ELF-1 (cell line): ENCODE data around the gene PPP3CA.

Experiments
- DNase-seq: peaks from one replicate; pipeline ENCODE4 v3.0.0-alpha.2; 2016; ENCODE audit warnings: low read depth, low spot score

The PPP3CA gene

DNA sequence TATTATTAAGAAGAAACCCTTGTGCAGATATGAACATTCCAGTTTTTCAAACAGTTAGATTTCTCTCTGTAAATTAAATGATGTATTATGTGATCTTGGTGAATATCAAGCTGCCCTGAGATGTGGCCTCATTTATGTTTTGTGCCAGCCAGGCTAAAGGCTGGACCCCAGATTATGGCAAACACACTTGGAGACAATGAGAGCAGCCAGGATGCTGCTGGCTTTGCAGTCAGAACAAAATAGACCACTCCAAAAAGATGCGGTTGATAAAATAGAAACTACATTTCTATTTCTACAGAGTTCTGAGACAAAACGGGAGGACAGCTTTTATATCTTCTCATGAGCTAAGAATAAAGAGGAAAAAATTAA lies 296.5 kb downstream of the PPP3CA start:
- DNase-seq = no peak

DNA sequence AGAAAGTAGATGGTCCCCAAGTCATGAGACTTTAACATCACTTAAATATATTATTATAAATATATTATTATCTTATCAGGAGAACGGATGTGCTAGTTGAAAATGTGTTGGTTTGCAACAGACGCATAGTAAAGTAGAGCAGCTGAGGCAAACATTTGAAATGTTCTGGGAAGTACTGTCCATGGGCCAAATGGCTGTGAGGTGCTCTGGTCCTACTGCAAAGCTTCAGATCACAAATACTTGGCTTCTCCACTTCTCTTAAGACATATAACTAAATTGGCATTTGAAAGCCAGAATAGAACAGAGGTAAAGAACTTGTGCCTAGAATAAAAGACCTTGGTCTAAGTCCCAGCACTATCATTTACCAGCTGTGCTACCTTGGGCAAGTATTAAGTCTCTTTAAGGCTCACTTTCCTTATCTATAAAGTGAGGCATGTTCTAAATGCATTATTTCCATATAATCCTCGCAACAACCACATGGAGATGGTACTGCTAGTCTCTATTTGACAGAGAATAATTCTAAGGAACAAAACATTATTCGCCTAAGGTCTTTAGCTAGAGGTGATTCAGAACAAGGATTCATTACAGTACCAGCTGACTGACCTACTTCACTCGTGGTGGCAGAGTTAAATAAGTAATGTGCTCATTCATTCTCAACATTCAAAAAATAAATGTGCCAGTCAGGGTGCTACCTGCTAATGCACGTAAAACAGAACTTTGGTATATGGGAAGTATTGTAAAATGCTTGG lies 297.1 kb downstream of the PPP3CA start:
- no peak for DNase-seq

DNA sequence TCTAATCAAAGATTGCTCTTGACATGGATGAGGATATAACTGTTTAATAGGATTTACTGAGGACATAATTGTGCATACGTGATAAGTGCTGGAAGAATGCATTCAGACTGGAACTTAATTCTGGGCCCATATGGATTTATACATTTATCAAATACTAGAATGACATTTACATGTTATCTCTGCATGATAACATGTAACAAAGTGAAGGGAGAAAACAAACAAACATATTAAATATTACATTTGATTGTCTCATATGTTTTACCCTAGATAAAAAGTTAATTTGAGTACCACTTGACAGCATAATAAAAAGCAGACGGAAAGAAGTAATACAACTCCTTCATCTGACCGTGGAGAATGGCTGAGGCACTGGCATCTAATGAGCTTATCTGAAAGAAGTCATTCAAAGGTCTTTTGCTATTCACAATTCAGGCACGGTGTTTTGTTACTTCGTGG lies 297.8 kb downstream of the PPP3CA start:
- no peak for DNase-seq

DNA sequence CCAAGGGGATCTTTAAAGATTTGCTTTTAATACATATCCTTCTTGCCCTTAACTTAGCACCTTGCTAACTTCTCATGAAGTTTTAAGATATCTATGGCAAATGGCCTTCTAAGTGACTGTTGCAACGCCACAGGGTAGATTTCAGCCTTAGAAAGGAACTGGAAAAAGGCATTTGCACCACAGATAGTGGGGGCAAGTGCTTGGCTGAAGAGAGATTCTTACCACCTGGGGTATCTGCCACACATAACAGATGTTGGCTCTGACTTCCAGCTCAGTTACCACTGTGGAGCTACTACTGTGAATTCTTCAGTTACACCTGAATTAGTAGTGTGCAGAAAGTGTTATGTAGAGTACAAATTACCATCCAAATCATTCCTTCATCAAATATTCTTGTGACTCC lies 302.6 kb downstream of the PPP3CA start:
- no peak for DNase-seq

DNA sequence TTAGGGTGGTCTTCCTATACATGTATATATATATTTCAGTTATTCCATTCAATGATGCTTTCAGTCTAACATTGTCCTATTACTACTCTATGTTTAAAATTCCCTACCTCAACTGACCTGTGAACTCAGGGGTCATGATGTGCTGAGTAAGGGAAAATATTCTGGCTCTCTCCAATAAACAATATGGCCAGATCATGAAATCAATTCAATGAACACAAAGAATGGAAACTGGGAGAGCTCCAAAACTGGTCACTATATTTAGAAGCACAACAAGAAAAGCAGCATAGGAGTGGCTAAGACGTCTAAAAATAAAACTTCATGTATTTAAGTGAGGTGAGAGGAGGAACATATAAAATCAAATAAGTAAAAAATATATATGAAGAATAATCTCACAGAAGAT lies 304.5 kb downstream of the PPP3CA start:
- DNase-seq = no peak

DNA sequence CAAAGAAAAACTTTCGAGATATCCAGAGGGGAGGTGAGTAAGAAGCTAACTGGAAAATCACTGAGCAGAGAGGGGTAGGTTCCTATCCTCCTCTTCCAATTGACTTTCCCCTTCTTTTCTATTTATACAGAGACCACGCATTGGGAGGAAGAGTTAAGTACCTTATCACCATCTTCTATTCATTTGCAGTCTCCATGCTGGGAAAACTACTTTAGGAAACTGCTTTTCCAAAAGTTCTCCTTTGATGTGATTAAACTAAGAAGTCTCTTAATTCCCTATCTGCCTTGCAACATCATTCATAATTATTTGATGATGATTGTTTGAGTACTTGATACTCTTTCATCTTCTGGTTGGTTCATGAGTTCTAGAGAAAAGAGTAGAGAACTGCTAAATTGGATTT lies 306.6 kb downstream of the PPP3CA start:
- DNase-seq = no peak

DNA sequence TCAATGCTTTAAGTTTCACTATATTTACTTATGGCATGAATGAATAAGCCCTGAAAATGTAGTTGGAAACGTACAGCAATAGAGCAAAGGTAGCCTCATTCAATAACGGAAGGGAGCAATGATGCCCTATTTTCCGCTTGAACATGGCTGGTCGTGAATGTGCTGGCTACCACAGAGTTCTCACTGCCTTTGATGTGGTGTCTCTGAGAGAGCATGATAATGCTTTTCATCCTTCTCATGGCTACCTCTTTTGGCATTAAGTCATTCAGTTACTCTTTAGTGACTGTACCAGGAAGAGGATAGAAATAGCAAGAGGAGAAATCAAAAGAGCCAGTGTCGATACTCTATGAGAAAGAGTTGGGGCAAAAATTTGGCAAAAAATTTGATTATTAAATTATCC lies 308.0 kb downstream of the PPP3CA start:
- DNase-seq = no peak

DNA sequence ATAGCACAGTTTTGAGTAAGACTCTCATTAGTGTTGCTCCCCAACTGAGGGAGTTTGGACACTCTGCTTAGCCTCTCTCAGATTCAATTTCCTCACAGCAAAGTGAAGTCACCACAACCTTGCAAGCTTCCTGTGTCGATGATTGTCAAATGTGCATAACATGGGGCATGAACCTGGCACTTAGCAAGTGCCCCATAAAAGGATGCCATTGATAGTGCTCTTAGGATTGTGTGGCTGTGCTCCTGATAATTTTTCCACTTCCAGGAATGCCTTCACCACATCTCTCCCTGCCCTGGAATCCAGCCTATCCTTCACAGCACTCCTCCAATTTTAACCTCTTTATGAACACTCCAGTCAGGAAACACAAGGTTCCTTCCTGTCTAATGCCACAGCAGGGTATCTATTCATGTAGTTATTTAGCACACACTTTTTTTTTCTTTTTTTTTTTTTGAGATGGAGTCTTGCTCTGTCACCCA lies 309.4 kb downstream of the PPP3CA start:
- no peak for DNase-seq

DNA sequence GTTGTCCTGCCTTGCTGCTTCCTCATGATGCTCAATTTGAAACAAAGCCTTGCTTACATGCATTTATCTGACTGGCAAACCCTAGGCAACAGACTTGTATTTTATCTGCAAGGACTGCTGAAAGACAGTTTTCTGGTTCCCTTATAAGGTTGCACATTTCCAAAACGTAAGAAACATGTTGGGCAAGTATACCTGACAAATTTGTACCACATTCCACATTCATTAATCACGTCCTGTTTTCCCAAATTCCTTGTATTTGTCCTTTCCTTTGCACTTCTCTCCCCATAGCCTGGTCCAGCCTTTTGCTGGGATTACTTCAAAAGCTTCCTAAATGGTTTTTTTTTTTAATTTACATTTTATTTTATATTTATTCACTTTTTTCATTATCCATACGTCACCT lies 310.1 kb downstream of the PPP3CA start:
- no peak for DNase-seq

DNA sequence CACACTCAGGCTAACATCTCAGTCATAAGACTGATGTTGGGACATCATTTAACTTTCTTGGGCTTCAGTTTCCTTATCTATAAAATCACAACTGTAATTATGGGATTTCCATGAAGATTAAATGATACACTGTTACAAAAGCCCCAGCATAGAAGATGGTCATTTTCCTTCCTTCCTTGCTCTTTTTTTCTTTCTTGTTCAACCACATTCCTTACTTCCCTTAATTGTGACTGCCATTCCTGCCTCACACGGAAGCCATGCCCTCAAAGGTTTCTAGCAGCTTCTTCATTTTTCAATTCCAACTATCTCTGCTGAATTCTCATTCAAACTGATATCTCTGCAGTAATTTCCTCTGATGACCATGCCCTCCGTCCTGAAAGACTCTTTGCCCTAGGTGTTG lies 311.8 kb downstream of the PPP3CA start:
- DNase-seq = peak; percentile 12

DNA sequence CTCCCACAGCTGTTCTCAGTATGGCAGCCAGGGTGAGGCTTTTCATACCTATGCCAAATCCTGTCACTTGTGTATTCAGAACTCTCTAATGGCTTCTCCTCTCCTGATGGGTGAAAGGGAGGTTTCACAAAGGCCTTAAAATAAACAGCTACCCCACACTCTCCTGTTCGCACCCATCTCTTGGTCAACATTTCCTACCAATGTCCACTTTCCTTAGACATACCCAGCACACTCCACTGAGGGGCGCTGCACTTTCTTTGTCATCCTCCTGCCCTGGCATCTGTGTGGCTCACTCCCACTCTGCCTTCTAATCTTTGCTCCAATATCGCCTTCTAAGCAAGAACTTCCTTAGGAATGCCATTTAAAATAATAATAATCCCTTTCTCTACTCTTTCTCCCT lies 313.3 kb downstream of the PPP3CA start:
- DNase-seq = peak; percentile 11

DNA sequence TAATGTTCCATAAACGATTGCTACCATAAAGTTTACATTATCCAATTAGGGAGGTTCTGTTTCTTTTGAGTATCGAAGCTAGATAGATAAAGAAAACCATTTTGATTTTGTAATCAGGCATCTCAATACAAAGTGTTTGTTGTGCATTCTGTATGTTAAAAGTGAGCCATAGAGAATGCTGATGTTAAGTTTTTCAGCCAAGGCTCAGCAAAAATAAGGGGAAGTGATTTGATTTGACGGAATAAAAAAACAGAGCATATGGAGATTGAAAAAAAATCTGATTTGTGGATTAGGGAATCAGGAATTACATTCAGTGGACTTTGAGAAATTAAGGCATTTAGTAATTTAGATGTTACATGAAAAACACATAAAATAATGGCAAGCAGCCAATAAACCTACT lies 314.8 kb downstream of the PPP3CA start:
- no peak for DNase-seq

DNA sequence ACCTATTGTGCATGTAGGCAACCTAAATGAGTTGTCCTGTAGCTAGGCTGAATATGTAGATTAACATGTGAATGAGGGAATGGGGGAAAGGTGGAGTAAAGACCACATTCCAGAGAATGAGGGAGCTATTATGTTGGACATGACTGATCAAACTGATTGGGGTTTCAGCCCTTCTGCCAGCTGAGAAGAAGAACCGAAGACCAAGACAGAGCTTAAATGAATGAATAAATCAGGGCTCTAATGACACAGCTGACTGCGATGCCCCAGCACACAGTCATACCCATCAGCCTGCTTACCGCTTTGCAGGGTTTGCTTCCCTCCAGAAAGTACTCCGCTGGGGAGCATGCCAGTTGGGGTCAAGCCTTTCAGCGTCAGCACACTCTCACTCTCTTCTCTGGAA lies 315.4 kb downstream of the PPP3CA start:
- peak; percentile 66 for DNase-seq

DNA sequence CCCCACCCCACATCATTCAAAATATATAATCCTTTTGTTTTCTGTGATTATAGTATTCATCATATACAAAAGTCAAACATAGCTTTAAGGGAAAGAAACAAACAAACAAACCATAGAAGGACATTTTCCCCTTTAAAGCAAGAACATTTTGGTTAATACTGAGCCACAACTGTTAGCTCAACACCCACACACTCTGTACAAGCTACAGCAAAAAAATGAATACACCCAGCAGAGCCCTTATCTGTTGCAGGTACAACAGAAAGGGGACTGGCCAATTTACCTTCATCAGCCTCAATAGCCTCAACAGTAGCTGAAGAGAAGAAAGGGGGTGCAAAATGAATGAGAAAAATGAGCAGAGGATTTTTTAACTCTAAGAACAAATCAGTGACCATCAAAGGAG lies 318.4 kb downstream of the PPP3CA start:
- no peak for DNase-seq

DNA sequence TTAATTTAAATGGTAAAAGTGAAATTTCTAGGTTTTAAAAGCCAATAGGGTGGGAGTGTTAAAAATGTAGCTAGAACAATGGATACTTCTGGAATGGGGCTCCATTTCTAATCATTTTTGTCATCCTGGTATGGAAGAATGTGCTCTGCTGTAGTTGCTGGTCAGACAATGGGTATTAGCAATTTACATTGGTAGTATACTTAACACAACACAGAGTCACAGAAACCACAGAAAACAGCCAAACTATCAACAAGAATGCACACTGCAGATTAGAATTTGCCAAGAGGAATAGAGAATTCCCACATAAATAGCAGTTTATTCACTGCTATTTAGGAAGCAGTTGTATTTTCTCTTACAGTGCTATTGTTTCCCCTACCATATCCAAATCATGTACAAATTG lies 319.6 kb downstream of the PPP3CA start:
- DNase-seq = no peak

DNA sequence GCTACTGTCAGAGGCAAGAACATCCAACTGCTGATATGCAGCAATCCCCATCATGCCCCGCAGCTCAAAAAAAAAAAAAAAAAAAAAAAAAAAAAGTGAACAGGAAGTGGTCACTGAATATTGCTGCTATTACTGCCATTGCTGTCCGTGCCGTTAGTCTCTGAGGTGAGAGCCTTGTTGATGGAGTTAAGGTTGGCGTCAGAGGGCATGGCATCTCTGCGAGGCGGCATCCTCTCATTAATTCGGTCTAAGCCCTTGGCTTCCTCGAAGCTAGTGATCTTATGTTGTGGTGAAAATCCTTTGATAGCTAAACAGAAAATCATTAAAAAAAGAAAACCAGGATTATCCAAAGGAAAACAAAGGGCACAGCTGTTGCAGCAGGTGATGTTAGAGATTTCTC lies 321.6 kb downstream of the PPP3CA start:
- DNase-seq = no peak

DNA sequence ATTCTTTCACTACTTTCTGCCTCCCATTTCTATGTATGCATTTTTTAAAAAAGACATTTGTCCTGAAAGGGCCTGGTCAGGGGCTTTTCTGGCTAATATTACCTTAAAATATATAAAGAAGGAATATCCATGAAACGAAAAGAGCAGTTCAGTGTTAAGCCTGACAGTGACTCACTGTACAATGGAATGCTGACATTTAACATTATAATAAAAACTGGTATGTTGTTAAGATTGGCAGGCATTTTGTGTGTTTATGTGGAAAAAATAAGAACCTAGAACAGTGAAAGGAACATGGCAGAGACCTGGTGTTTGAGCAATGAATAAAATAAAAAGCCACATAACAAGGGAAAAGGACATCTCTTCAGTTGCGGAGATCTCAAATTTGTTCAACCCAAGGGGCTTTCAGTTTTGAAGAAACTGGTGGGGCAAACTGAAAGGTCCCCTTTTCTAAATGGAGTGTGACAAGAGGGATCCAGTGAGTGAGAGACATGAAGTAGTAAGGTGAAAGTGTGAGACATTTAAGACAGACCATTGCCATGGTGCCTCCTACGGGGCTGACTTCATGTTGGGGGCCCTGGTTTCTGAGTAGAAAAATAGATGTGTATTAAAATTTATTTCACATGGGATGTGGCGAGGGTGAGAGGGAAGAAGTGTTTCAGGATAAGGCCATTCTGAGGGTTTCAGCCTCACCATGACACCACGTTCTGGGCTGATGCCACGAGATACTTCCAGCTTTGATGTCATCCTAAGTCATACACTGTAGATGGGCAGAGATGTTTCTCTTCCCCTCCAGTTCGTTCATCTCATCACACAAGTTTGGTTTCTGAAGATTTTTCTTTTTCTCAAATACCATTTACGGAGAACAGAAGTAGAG lies 324.9 kb downstream of the PPP3CA start:
- no peak for DNase-seq

DNA sequence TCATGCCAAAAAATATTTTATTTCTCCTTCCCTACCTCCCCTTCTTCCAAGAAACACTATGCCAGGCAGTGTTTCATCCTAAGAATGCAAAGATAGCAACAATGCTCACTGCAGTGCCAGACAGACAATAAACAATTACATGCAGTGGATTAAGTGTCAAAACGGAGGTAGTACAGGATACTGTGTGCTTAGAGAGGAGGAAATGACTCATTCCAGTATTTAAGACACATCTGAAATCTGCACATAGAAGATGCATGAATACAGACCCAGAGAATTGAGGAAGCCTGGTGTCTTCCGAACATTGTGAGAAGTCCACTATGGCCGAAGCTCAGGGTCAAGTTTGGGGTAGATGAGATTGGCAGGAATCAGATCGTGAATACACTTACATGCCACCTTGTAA lies 326.4 kb downstream of the PPP3CA start:
- no peak for DNase-seq

DNA sequence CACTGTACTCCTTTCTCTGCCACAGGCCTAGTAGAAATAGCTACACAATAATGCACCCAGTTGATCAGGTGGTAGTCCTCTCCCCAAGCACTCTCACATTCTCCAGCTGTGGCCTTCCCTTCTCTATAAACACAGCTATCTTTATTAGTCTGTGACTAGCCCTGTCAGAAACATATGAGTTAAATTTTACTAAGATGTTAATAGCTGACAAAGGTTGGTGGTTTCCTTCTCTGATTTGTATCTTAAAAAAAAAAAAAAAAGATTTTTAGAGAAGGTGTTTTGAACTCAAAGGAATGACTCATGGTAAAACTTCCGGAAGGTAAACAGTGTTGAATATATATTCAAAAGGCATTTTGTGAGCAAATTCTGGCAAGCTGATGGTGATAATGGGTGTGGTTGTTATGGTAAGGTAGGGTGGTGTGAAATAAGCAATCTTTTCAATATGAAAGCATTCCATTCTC lies 327.4 kb downstream of the PPP3CA start:
- DNase-seq = no peak

DNA sequence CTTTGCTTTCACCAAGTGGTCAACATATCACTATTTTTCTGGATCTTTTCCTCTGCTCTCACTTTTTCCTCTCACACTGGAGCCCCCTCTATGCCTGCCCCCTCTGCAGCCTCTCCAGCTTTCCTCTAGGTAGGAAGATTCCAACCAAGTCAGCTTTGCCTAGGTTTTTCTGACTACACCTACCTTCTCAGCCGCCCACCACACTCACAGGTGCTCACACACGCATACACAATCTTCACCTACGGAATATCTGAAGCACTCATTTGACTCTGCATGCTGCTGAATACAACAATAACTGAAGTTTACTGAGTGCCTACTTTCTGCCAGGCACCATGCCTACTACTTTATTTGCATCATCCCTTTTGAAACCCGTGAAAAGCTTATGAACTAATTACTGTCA lies 328.0 kb downstream of the PPP3CA start:
- no peak for DNase-seq

DNA sequence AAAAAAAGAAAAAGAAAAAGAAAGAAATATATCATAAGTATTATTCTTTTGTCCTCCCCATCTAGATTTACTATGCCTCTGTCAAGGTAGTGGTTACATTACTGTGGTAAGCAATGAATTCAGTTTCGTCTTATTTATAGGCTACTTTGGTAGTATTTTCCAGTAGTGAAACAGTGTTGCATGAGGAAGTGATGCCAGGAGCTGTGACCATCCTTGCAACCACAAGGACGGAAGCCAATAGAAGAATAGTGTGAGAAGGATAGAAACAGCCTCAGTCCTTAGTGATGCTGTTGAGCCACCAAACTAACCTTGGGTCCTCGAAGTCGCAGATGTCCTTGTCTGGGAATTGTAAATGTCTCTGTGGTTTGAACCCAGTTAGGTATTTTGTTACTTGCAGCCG lies 328.5 kb downstream of the PPP3CA start:
- DNase-seq = no peak

DNA sequence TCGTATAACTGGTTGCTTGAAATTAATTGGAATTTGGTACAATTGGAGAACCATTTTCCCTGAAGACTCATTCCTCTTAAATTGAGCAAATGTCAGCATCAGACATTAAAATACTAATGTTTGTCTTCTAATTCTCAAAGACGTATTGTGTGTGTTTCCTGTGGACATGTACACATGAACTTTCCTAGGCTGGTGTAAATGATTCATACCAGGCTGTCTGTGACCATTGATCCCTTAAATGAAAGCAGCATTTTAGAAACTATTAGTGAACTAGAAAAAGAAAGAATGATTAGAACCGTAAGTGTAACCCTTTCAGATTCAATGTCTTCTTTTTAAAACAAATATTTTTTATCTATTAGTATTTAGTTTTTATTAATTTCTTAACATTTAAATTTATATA lies 332.9 kb downstream of the PPP3CA start:
- DNase-seq = no peak

DNA sequence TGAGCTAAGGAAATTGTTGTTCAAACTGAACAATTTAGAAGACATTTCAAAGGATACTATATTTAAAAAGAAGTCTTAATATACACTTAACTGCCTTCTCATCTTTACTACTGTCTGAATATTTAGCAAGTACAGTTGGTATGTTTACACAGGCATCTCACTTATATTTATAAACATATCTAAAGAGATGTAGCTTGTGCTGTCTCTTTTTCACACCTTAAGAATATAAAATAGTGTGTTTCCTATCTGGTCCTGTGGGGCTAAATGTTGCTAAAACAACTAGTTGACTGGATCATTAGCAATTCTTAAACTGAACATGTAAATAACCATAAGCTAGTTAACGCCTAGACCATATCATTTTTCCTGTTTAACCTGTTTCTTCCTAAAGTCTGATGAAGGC lies 336.3 kb downstream of the PPP3CA start:
- no peak for DNase-seq
